Dermis blood vessel endothelial cell (primary cell): Measurements from ENCODE around the gene OTULIN. TPM values are rescaled to one million over a fixed set of nuclear protein-coding genes. Genes with fewer than 3 reads are reported as not detected.

Experiments used
- DNase-seq: peaks from one replicate; pipeline ENCODE4 v3.0.0; 2010
- total RNA-seq: library from RNA; depleted of rRNA; stranded (reverse); fragments of >200 nt; gene quantifications from 2 replicates; pipeline ENCODE4 v1.2.3, GENCODE V29; 2014

Gene OTULIN
- total RNA-seq, 1 donor from 2014 or later, result 31.0 TPM

GRCh38 chr5:14669415-14669814 lies 4.9 kb downstream of the OTULIN start:
- DNase-seq, result no peak

GRCh38 chr5:14669975-14670374 lies 5.5 kb downstream of the OTULIN start:
- no peak for DNase-seq

GRCh38 chr5:14671414-14671813 lies 6.9 kb downstream of the OTULIN start:
- peak; percentile 55 for DNase-seq

- DNase-seq, result peak; percentile 55
Observed at GRCh38 chr5:14672082-14672481, 7.6 kb downstream of the OTULIN start.

- DNase-seq, result peak; percentile 53
Observed at GRCh38 chr5:14672484-14673394, 8.2 kb downstream of the OTULIN start.

GRCh38 chr5:14673443-14673842 lies 8.9 kb downstream of the OTULIN start:
- no peak for DNase-seq

GRCh38 chr5:14674983-14675854 lies 10.7 kb downstream of the OTULIN start:
- DNase-seq, result no peak

GRCh38 chr5:14675865-14676300 lies 11.4 kb downstream of the OTULIN start:
- no peak for DNase-seq

- DNase-seq, result no peak
Observed at GRCh38 chr5:14676320-14676719, 11.8 kb downstream of the OTULIN start.

- no peak for DNase-seq
Observed at GRCh38 chr5:14678773-14679334, 14.3 kb downstream of the OTULIN start.

GRCh38 chr5:14679595-14679994 lies 15.1 kb downstream of the OTULIN start:
- no peak for DNase-seq

- no peak for DNase-seq
Observed at GRCh38 chr5:14681236-14681752, 16.8 kb downstream of the OTULIN start.

- no peak for DNase-seq
Observed at GRCh38 chr5:14683906-14684455, 19.5 kb downstream of the OTULIN start.

- no peak for DNase-seq
Observed at GRCh38 chr5:14684757-14685156, 20.2 kb downstream of the OTULIN start.

GRCh38 chr5:14685757-14686156 lies 21.2 kb downstream of the OTULIN start:
- peak; percentile 72 for DNase-seq

- DNase-seq, result no peak
Observed at GRCh38 chr5:14686517-14686916, 22.0 kb downstream of the OTULIN start.

- DNase-seq, result no peak
Observed at GRCh38 chr5:14687023-14687665, 22.6 kb downstream of the OTULIN start.

- DNase-seq, result no peak
Observed at GRCh38 chr5:14693070-14693469, 28.6 kb downstream of the OTULIN start.

- no peak for DNase-seq
Observed at GRCh38 chr5:14695152-14695551, 30.6 kb downstream of the OTULIN start.

- DNase-seq, result no peak
Observed at GRCh38 chr5:14696057-14696456, 31.5 kb downstream of the OTULIN start.

GRCh38 chr5:14696851-14697250 lies 32.3 kb downstream of the OTULIN start:
- DNase-seq, result no peak

- no peak for DNase-seq
Observed at GRCh38 chr5:14698495-14698894, 34.0 kb downstream of the OTULIN start.
